HL-60 (cell line): ENCODE data around the gene MYEF2.

Source experiments
- CTCF ChIP-seq: IDR thresholded peaks from one replicate; pipeline ENCODE4 v1.5.1; 2011; ENCODE audit warnings: low read length, control low read depth, inconsistent platforms; ENCODE audit not compliant: insufficient read depth
- POLR2AphosphoS5 ChIP-seq: IDR thresholded peaks from 2 replicates; pipeline ENCODE4 v1.6.1; 2012; ENCODE audit warnings: low read depth
- SPI1 ChIP-seq: IDR thresholded peaks from 2 replicates; pipeline ENCODE4 v1.6.1; 2012; ENCODE audit warnings: low read depth, mild to moderate bottlenecking, borderline replicate concordance

- TF ChIP-seq CTCF (no peak), SPI1 (no peak), POLR2AphosphoS5 (no peak)
Measured at GRCh38 chr15:48085591-48085930, 92.5 kb downstream of the MYEF2 start.
